Liver (tissue), 3 donors: Measurements from ENCODE around the gene CFAP100.

Experiments
- EGR1 ChIP-seq, 2 donors: IDR thresholded peaks; 2 replicates each; pipeline ENCODE4 v1.6.1; 2016 to 2018; ENCODE audit warnings: antibody characterized with exemption in 2 of 2, low read depth in 2 of 2
- FOXA1 ChIP-seq: IDR thresholded peaks from 2 replicates; pipeline ENCODE4 v1.6.1; 2016; ENCODE audit warnings: antibody characterized with exemption
- GABPA ChIP-seq, 2 donors: IDR thresholded peaks in 1 of 2; conservative IDR thresholded peaks in 1 of 2; 2 replicates each; pipeline ENCODE4 v1.6.1; 2016; ENCODE audit warnings: antibody characterized with exemption in 2 of 2, mild to moderate bottlenecking in 1 of 2, moderate library complexity in 1 of 2
- HNF4A ChIP-seq, 2 donors: conservative IDR thresholded peaks; 2 replicates each; pipeline ENCODE4 v1.6.1; 2016; ENCODE audit warnings: antibody characterized with exemption in 2 of 2, mild to moderate bottlenecking in 2 of 2
- NR2F2 ChIP-seq: IDR thresholded peaks from 2 replicates; pipeline ENCODE4 v1.6.1; 2016; ENCODE audit warnings: antibody characterized with exemption
- RAD21 ChIP-seq, 2 donors: IDR thresholded peaks; 2 replicates each; pipeline ENCODE4 v1.6.1; 2016; ENCODE audit warnings: antibody characterized with exemption in 2 of 2, mild to moderate bottlenecking in 2 of 2
- SP1 ChIP-seq: IDR thresholded peaks from 2 replicates; pipeline ENCODE4 v1.6.1; 2018; ENCODE audit warnings: antibody characterized with exemption, mild to moderate bottlenecking
- TAF1 ChIP-seq: conservative IDR thresholded peaks from 2 replicates; pipeline ENCODE4 v1.6.1; 2016; ENCODE audit warnings: antibody characterized with exemption, mild to moderate bottlenecking
- YY1 ChIP-seq: IDR thresholded peaks from 2 replicates; pipeline ENCODE4 v1.6.1; 2016; ENCODE audit warnings: antibody characterized with exemption, mild to moderate bottlenecking
- TF ChIP-seq, protein P1 (sequence below): fragments of 150-350 bp; IDR thresholded peaks from 2 replicates; pipeline ENCODE4 v1.5.1; 2017; ENCODE audit warnings: improper control_type of control experiment, low read depth, low read length; ENCODE audit not compliant: missing input control
- TF ChIP-seq, protein P2 (sequence below): IDR thresholded peaks from 2 replicates; pipeline ENCODE4 v1.6.1; 2016; ENCODE audit warnings: antibody characterized with exemption
- TF ChIP-seq, protein P3 (sequence below): IDR thresholded peaks from 2 replicates; pipeline ENCODE4 v1.6.1; 2016; ENCODE audit warnings: antibody characterized with exemption, mild to moderate bottlenecking
- TF ChIP-seq, protein P4 (sequence below): IDR thresholded peaks from 2 replicates; pipeline ENCODE4 v1.6.1; 2016; ENCODE audit warnings: antibody characterized with exemption
- TF ChIP-seq, protein P5 (sequence below): IDR thresholded peaks from 2 replicates; pipeline ENCODE4 v1.6.1; 2016; ENCODE audit warnings: antibody characterized with exemption
- donor health status: healthy.
- donor health status: healthy.

DNA sequence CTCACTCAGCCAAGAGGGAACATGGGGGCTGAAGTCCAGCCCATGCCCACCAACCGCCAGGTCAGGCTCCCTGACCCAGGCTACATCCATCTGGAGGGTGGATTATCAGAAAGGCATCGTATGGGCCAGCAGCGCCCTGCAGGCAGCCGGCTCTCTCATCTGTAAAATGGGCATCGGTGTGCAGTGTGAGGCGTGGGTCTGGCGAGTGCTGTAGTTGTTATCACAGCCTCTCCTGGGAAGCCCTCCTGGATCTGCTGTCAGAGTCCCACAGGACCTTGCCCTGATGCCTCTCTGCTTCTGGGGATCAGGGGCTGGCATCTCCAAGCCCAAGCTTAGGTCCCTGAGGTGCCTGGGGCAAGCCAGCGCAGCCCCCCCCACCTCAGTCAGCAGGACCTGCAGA is 27.4 kb downstream of the CFAP100 start:
- TF ChIP-seq, protein P1, sequence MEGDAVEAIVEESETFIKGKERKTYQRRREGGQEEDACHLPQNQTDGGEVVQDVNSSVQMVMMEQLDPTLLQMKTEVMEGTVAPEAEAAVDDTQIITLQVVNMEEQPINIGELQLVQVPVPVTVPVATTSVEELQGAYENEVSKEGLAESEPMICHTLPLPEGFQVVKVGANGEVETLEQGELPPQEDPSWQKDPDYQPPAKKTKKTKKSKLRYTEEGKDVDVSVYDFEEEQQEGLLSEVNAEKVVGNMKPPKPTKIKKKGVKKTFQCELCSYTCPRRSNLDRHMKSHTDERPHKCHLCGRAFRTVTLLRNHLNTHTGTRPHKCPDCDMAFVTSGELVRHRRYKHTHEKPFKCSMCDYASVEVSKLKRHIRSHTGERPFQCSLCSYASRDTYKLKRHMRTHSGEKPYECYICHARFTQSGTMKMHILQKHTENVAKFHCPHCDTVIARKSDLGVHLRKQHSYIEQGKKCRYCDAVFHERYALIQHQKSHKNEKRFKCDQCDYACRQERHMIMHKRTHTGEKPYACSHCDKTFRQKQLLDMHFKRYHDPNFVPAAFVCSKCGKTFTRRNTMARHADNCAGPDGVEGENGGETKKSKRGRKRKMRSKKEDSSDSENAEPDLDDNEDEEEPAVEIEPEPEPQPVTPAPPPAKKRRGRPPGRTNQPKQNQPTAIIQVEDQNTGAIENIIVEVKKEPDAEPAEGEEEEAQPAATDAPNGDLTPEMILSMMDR, result no peak
- TF ChIP-seq, protein P2, sequence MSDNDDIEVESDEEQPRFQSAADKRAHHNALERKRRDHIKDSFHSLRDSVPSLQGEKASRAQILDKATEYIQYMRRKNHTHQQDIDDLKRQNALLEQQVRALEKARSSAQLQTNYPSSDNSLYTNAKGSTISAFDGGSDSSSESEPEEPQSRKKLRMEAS, result no peak
- TF ChIP-seq TAF1 (no peak), RAD21 (IDR thresholded peaks at IDR 0.05) (no peak), YY1 (no peak), SP1 (no peak), FOXA1 (no peak), EGR1 (IDR thresholded peaks at IDR 0.05; ENCODE audit: low read depth in 2 of 2) (no peak), HNF4A (conservative IDR thresholded peaks at IDR 0.05) (no peak), GABPA (IDR thresholded peaks at IDR 0.05 in 1 of 2, conservative IDR thresholded peaks at IDR 0.05 in 1 of 2) (no peak), NR2F2 (no peak)
- TF ChIP-seq, protein P3, sequence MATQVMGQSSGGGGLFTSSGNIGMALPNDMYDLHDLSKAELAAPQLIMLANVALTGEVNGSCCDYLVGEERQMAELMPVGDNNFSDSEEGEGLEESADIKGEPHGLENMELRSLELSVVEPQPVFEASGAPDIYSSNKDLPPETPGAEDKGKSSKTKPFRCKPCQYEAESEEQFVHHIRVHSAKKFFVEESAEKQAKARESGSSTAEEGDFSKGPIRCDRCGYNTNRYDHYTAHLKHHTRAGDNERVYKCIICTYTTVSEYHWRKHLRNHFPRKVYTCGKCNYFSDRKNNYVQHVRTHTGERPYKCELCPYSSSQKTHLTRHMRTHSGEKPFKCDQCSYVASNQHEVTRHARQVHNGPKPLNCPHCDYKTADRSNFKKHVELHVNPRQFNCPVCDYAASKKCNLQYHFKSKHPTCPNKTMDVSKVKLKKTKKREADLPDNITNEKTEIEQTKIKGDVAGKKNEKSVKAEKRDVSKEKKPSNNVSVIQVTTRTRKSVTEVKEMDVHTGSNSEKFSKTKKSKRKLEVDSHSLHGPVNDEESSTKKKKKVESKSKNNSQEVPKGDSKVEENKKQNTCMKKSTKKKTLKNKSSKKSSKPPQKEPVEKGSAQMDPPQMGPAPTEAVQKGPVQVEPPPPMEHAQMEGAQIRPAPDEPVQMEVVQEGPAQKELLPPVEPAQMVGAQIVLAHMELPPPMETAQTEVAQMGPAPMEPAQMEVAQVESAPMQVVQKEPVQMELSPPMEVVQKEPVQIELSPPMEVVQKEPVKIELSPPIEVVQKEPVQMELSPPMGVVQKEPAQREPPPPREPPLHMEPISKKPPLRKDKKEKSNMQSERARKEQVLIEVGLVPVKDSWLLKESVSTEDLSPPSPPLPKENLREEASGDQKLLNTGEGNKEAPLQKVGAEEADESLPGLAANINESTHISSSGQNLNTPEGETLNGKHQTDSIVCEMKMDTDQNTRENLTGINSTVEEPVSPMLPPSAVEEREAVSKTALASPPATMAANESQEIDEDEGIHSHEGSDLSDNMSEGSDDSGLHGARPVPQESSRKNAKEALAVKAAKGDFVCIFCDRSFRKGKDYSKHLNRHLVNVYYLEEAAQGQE, result no peak
- TF ChIP-seq, protein P4, sequence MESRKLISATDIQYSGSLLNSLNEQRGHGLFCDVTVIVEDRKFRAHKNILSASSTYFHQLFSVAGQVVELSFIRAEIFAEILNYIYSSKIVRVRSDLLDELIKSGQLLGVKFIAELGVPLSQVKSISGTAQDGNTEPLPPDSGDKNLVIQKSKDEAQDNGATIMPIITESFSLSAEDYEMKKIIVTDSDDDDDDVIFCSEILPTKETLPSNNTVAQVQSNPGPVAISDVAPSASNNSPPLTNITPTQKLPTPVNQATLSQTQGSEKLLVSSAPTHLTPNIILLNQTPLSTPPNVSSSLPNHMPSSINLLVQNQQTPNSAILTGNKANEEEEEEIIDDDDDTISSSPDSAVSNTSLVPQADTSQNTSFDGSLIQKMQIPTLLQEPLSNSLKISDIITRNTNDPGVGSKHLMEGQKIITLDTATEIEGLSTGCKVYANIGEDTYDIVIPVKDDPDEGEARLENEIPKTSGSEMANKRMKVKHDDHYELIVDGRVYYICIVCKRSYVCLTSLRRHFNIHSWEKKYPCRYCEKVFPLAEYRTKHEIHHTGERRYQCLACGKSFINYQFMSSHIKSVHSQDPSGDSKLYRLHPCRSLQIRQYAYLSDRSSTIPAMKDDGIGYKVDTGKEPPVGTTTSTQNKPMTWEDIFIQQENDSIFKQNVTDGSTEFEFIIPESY, result no peak
- TF ChIP-seq, protein P5, sequence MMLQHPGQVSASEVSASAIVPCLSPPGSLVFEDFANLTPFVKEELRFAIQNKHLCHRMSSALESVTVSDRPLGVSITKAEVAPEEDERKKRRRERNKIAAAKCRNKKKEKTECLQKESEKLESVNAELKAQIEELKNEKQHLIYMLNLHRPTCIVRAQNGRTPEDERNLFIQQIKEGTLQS, result no peak
